GM21717 (cell line): ENCODE measurements around the gene TCF4.

Experiments
- ATAC-seq: cut with Tn5 transposase; IDR thresholded peaks from one replicate; pipeline ENCODE4 v1.9.1; 2021; ENCODE audit warnings: mild to moderate bottlenecking, moderate library complexity; ENCODE audit not compliant: unreplicated experiment

Gene TCF4

DNA sequence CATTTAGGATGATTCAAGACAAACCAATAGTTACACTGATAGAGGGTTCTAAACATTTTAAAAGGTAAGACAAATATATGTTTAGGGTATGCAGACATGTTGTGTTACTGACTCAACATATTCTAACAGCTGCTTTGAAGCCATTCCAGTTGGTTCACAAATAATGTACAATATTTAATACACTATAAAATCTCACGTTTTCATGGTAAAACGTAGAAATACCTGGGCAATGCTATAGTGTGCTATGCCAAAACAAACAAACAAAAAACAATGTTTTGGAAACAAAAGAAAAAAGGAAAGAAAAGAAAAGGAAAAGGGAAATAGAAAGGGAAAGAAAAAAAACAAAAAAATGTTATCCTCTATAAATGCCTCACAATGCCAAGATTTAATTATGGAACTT, 277.1 kb downstream of the TCF4 start:
- no peak for ATAC-seq

DNA sequence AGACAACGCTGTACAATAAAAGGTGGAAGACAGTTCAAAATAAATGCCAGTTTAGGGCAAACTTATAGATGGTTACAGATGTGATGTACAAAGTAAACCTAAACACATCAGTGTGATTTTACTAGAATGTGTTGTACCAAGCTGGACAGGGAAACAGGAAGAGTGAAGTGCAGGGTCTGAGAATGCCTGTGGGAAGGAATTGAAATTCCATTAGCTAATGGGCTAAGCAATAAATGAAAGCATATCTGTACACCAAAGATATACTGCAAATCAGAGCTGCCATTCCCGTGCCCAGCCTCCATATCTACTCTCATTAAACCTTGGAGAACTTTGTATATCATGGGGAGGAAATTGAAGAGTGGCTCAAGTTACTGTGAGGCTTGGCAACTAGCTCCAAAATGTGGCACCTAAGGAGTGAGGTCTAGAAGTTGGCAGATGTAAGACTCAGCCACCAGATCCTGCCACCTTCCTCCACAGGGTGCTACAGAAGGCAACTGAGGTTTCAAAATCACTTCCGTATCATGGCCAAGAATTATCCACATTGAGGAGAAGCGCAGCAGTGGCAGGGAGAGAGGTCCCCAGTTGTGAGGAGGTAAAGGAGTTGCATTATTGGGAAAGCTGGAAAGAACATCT, 277.8 kb downstream of the TCF4 start:
- ATAC-seq, result no peak

DNA sequence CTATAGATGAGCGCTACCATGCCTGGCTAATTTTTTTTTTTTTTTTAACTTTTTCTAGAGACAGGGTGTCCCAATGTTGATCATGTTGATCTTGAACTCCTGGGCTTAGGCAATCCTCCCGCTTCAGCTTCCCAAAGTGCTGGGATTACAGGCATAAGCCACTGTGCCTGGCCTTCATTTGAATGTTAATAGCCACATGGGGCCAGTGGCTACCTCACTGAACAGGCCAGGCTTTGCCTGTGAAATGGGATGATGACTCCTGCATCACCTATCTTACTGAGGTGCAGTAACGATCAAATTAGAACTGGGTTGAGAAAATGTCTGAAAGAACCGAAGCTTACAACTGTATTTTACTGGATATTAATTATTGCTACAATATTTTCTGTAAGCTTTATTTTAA, 278.7 kb downstream of the TCF4 start:
- no peak for ATAC-seq

DNA sequence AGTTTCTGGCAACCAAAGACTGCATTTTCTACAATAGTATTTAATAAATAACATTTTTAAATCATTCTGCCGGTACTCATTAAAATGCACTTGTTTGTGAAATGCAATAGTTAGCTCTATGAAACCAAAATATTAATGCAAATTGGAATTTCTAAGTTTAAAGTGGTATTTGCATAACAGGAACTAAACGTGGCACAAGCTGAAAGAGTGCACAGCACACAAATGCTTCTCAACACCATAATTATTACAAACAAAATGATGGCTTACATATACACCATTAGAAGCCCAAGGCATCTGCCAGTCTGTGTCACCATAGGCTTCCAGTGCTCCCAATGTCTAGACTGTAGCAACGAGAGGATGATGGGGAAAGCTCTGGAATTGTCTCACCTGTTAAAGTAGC, 280.5 kb downstream of the TCF4 start:
- ATAC-seq, result peak; percentile 58

DNA sequence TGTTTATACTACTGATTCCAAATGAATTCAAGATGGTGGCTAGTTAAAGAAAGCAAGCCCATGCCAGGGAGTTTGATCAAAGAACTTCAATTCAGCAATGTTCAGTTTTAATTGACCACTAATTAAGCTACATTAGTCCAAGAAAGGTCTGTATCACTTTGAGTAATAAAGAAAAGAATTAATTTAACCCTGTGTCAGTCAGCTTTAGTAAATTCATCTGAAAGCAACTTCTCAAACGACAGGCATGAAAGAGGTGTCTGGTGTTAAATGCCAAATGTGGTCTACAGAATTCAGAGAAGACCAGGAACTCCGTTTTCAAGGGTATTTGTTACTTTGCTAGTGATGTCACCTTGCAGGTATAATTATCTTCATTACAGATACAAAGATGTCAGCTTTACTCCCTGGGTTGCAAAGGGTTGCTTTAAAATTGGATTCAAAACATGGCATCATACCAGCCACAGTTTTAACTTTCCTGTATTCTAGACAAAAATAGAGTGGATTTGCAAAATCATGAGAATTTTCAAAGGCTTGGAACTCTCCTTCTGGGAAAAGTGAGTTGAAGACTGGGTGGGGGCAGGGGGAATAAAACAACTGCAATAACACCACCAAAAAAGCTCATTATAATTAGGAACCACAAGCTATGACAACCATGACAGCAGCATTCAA, 281.5 kb downstream of the TCF4 start:
- no peak for ATAC-seq

DNA sequence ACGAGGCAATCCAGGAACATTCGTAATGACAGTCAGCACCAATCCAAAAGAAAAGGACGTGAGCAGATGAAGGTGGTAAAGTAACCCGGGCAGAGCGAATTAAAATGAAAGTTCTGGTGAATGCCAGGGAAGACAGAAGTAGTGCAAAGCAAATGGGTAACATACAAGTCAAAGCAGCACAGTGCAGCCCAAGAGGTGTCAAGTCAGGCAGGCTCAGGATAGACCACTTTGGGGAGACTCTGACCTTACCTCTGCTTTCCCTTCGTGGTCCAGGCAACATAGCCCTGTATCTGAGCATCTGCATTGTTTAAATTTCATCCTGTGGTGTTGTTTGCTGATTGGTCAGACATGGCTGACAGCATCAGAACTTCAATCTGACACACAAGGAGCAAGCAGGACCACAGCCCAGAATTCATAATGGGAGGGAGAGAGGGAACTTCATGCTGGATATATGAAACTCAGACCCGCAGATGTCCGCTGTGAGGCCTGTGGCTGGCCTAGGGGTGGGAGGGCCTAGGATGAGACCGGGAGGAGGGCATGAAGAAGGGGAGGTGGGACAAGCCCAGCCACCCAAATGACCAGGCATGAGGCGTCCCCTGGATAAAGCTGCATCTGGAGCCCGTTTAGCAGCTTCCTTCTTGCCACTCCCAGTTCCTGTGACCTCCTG, 285.7 kb downstream of the TCF4 start:
- no peak for ATAC-seq

DNA sequence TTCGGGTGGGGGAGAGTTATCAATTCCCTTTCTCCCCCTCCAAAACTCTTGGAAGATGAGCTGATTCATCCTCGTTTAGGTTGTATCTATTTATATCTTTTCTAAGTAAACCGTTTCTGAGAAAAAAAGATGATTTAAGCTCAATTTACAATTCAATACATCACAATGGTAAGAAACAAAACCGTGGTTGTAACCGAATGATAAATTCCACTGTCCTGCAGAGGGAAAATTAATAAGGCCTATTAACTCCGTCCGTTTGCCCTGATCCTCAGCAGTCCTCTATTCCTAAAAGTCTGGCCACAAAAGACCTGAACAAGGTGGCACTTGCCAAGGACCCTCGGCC, 286.2 kb downstream of the TCF4 start:
- no peak for ATAC-seq

DNA sequence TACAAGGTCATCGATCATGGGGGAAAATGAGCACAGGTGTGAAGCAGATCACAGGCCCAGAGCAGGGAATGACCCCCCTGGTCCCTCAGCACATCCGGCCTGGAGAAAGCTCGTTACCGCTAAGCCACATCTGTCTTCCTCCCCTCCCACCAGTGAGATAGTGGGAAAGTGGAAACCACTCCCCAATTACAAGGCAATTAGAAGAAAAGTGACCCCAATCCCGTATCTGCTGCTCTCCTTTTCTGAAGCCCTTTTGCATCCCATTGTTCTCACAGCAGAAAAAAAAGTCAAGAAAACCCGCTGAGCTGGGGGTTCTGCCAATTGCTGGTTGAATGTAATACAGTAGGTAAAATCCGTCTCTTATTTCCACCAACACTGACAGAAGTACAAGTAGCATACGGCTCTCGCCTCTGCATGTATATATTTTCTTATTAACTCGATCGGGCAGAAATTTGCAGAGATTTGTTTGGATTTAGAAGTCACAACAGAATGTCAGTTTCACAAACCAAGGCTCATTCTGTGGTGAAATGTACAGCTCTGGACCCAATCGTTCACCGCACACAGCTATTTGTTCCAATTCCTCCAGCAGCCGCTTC, 287.0 kb downstream of the TCF4 start:
- ATAC-seq, result no peak

DNA sequence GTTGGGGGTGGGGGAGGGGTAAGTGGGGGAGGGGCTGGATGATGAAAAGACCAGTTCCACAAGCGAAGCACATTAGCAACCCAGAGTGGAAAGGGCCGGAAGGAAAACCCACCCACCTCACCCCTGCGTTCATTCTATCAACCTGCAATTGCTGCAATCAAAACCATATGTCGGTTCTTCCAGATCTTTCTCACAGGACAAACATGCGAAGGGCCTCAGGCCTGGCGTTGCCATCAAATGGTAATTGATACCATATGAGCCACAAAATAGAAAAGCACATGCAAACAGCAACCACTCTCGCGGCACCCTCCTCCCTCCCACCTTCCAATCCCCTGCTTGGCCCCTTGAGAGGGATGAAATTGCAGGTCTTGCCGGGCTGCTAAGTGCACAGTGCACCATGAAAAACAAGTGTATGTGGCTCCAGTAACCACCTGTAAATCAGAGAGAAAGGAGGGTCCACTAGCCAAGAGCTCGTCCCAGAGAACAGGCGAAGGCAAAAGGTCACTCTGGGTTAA, 287.5 kb downstream of the TCF4 start:
- no peak for ATAC-seq

DNA sequence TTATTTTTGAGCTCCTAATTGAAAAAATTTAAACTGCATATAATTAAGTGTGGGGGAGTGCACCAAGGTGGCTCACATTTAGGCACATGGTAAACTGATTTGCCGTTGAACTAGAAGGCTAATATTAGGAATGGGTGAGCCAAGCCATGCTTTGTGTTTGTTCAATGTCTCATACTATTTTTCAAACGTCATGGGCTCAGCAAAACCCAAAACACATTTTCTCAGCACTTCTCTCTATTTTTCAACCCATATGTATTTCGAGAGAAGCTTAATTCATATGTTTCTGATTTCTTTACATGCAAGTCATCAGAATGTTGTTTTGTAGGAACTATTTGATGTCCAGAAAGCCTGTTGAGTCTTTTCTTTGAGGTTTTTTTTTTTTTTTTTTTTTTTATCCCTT, 291.2 kb downstream of the TCF4 start:
- ATAC-seq, result no peak

DNA sequence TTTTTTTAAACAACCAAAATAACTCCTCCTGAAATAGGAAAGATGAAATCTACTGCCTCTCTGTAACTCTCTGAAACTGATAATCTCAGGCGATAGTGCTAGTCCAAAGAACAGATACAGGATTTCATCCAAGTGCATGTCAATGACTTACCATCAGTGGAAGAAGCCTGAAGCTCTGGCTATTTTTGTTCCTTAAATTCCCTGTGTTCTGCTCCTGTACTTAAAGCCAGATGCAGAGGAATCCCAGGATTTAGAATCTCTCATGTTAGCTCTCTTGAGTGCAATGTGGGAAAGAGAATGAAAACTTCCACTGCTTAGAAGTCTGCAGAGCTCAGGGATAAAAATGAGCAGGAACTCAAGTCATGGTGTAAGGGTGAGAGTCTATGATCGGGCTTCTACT, 291.9 kb downstream of the TCF4 start:
- ATAC-seq, result no peak

DNA sequence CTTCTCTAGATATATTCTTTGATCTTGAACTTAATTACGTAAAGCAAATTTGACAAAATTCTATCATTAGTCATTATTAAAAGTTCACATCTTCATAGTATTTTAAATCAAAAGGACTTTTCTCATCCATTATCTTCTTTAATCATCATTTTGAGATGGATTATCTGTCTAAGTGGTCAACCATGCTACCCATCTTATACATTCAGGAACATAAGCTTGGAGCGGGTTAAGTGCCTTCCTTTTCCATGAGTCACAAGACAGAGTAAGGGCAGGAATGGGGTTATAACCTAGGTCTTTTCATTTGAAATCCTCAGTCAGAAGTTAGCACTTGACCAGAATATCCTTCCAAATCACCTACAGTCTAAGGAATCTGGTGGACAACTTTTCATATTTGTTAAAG, 297.1 kb downstream of the TCF4 start:
- ATAC-seq, result no peak

DNA sequence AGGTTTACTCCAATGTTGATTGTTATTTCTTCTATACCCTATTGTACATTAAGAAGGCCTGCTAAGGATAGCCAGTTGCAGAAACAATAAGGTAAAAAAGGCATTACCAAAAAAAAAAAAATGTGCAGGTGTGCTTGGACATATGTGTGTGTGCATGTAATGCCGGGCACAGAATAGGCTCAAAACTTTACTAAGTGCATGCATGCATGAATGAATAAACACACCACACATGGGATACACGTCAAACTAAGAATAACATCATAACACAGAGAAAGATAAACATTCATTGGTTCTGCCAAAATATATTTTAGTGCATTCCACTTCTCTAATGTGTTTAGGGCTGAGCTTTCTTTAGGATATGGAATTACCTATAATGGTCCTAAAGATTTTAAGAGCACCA, 298.2 kb downstream of the TCF4 start:
- ATAC-seq, result peak; percentile 52

DNA sequence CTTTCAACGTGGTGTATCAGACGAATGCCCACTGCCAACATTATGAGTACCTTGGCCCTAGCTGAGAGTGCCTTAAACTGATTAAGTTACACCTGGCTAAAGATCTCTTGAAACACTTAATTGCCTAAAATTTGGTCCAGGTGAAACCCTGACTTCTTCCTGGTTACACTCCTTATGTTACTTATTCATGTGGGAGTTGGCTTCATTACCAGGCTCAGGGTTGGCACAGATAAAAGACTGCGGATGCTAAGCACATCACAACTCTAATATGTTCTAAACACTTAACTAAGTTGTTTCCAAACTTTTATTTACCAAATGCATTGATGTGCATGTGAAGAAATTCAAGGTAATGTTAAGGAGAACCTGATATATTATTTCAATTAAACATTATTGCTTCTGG, 298.9 kb downstream of the TCF4 start:
- ATAC-seq, result no peak

DNA sequence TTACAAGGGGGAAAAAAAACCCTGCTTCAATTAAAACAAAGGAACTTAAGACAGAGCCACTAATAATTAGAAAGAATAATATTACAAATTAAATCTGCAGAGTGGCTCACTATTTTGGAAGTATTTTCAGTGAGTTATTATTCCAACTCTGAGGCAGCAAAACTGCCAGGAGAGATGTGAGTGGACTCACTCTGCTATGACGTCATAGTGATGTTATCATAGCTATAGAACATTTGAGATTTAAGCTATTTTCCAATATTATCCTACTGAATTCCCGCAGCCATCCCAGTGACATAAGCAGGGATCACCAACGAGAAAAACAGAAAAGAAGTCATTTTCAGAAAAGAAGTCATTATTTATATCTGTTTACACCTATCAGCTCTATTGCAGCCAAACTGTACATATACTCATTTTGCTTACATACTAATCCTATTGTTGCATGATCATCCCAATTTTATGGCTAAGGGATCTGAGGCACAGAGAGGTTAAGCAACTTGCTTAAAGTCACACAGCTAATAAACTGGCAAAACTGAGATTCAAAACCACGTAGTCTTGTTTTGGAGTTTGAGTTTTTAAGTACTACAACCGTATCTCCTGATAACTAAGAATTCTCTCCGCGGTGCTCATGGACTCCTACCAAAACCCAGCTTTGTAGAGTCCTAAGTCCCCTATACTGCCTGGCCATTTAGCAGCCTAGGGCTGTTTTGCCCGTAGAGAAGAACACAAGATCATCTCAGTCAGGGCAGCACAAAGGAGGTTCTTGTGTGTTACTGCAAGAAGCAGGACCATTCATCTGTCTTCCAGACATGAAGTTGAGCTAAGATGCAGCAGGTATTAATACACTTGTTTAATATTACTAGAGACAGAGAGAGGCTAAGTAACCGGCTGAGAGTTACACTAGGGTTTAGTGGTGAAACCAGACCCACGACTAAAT, 299.8 kb downstream of the TCF4 start:
- ATAC-seq, result no peak

DNA sequence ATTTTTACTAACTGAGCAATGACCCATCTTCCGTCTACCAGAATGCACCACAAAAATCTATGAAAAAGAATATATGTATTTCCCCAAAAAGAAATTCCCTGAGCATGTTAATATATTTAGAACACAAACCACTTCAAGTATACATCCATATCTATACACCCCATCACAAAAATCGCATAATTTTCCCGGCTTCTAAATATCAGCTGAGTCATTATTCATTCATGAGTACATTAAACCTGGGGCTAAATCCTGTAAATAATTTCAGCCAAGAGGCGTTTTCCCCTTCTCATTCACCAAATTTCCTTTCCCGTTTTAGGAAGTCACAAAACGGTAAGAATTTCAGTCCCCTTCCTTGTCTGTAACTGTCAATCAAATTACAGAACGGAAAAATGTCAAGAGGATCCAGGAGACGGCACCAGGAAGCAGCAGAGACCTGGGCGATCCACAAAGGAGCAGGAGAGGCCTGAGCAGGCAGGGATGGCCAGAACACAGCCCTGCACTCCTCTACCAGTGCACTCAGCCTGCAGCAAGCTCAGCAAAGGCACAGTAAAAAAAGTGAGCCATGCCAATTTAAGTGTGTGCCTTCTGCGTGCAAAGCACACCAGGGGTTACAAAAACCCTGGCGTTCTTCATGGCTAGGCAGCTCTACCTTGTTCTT, 300.7 kb downstream of the TCF4 start:
- no peak for ATAC-seq

DNA sequence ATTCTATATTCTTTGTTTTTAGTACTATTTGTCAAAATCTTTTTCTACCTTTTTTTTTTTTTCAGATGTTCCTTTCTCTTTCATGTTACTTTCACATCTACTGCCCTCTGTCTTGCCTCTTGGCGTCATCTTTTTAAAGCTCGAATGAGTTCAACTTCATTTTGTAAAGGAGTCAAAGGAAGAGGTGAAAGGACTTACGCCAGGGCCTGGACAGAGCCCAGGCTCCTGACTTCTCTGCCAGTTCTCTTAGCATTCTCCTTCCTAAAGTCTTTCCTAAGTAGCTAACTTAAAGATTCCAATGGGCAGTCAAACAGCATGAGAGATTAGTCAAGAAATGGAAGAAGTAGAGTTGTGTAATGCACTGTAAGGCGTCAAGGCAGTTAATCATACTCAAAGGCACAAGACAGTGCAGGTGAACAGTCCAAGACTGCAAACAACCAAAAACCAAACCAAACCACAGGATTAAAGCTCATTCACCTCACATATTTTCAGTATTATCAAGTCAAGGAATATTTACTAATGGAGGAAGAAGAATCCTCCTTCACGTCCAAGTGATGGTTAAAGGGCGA, 301.7 kb downstream of the TCF4 start:
- no peak for ATAC-seq

DNA sequence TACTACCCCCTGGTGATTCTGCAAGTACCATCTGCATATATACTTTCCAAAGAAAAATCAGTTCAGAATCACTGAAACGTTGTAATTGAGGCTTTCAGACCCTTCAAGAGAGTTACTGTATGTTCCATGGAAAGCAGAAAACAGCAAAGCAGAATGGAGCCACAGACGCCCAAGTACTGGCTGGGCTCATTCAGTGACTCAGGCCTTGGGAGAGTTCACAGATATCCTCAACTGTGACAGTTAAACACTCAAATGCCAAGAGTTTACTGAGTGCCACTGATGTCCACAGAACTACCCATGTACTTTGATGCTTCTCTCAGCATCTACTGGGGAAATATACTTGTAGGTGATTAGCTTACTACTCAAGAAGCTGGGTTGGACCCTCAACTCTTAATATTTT, 303.4 kb downstream of the TCF4 start:
- ATAC-seq, result no peak

DNA sequence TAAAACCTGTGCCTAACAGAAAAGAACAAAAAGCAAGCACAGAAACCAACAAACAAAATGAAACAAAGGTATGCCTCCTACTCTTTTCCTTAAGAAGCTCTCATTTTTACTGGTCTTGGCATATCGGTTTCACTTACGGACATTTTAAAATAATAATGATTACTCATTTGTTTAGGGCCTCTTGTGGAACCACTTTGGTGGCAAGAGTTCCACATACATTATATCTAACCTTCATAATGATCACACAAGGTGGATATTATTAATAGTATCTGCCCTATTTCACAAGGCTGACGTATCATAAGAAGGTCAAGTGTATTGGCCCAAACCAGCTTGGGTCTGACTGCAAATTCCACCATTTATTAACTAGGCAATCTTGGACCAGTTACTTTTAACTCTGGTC, 304.7 kb downstream of the TCF4 start:
- no peak for ATAC-seq

DNA sequence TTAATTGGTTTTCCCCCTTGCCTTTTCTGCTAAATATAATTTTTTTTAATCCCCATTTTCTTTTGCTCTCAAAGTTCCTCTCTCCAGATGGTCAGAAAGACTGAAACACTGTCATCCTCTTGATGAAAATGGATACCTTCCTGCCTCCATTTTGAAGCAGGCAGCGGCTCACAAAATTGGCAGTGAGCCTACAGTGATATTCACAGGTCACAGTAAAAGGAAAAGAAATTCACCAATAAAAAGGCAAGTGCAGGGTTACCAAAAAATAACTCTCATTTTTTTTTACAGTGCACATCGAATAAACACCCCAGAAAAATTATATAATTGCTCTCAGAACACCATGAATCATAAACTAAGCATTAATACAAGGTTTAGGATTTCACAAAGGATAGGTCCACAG, 307.5 kb downstream of the TCF4 start:
- no peak for ATAC-seq
